Naive thymus-derived CD8-positive, alpha-beta T cell (primary cell): ENCODE data around the gene S1PR2. TPM values are rescaled to one million over a fixed set of nuclear protein-coding genes. Genes with fewer than 3 reads are reported as not detected.
"Not testable (repeated sequence)": the region's sequence is repeated elsewhere in the genome, so short reads cannot be mapped to it uniquely, and the experiment has no call there.

Experiments used
- ATAC-seq, 2 donors: fragments of 150-1000 bp; cut with Tn5 transposase in 1 of 2; sonication (Bioruptor Pico), chemical (Tn5 transposase) in 1 of 2; 1 replicate in 1 of 2; 2 replicates in 1 of 2; pipeline ENCODE4 v1.10.0; 2021; ENCODE audit warnings: mild to moderate bottlenecking in 2 of 2, moderate library complexity in 2 of 2
- POLR2A ChIA-PET: fragments of 350-600 bp; sonication (Branson Sonifier 250); formaldehyde crosslinking; loops from one replicate; lab custom pipeline; 2021; ENCODE audit warnings: antibody characterized with exemption; lab: Charles Lee
- DNase-seq, 10 donors: peaks; one replicate each; pipeline versions ENCODE4 v3.0.0 to v3.0.0-alpha.2; 2020 to 2022
- H3K27ac Mint-ChIP-seq, 10 donors: one replicate each; pipeline ENCODE4 v1.8.0; 2020 to 2022; ENCODE audit warnings: mild to moderate bottlenecking in 10 of 10, mixed read lengths in 10 of 10, moderate library complexity in 4 of 10, inconsistent platforms in 1 of 10
- H3K27me3 Mint-ChIP-seq, 5 donors: one replicate each; pipeline ENCODE4 v1.8.0; 2021 to 2022; ENCODE audit warnings: mixed read lengths in 5 of 5
- H3K36me3 Mint-ChIP-seq, 3 donors: one replicate each; pipeline ENCODE4 v1.8.0; 2020 to 2022; ENCODE audit warnings: mixed read lengths in 3 of 3, mild to moderate bottlenecking in 2 of 3, inconsistent platforms in 1 of 3
- H3K4me1 Mint-ChIP-seq, 4 donors: one replicate each; pipeline ENCODE4 v1.8.0; 2021 to 2022; ENCODE audit warnings: mixed read lengths in 4 of 4
- H3K4me3 Mint-ChIP-seq, 10 donors: one replicate each; pipeline ENCODE4 v1.8.0; 2020 to 2022; ENCODE audit warnings: mild to moderate bottlenecking in 10 of 10, mixed read lengths in 10 of 10, moderate library complexity in 6 of 10, inconsistent platforms in 1 of 10
- H3K9me3 Mint-ChIP-seq, 9 donors: one replicate each; pipeline ENCODE4 v1.8.0; 2020 to 2022; ENCODE audit warnings: mixed read lengths in 9 of 9, mild to moderate bottlenecking in 3 of 9, inconsistent platforms in 1 of 9, moderate library complexity in 1 of 9
- polyA plus RNA-seq, 3 donors: library from polyadenylated mRNA; unstranded; fragments of 300-500 nt; fragmentation: Illumina TruSeq; gene quantifications; one replicate each; pipeline ENCODE4 v1.2.3, GENCODE V29; 2021
- total RNA-seq, 8 experiments: library from RNA in 2 of 8; stranded (reverse) in 2 of 8; gene quantifications; one replicate each; pipeline ENCODE4 v1.2.3 and lab custom pipeline; 2021 to 2026

S1PR2 gene
- total and polyA plus RNA-seq, 5 experiments from 2014 or later, result 0.18 to 3.0 (median 0.60) TPM

DNA sequence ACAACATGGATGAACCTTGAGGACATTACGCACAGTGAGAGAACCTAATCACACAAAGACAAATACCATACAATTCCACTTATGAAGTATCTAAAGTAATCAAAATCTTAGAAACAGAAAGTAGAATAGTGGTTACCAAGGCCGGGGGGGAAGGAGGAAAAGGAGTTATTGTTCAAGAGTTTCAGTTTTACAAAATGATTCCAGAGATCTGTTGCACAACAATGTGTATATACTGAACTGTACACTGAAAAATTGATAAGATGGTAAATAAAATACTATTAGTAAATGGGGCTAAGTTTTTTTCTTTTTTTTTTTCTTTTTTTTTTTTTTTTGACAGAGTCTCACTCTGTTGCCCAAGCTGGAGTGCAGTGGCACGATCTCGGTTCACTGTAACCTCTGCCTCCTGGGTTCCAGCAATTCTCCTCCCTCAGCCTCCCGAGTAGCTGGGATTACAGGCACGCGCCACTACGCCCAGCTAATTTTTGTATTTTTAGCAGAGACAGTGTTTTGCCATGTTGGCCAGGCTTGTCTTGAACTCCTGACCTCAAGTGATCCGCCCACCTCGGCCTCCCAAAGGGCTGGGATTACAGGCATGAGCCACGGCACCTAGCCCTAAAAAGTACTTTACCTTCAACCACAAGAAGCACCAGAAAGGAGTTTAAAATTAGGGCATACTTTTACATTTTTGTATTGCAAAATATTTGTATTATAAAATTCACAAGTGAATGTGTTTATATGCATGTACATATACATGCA lies 32.1 kb downstream of the S1PR2 start:
- ATAC-seq, H3K27me3 Mint-ChIP-seq, DNase-seq, H3K36me3 Mint-ChIP-seq, H3K9me3 Mint-ChIP-seq: not testable (repeated sequence)
- POLR2A ChIA-PET, result interaction anchor here (0.6 kb wide), 1 partner anchor 1364 kb away, joined by 10 read pairs; no protein-coding TSS in a partner anchor
- Mint-ChIP-seq H3K4me1 (peaks cover under 1 to 14% (median 10%) of the 10 kb centered on the region in 4 donors), H3K4me3 (peak overlapping the region in 4 of 10 donors; percentile 6 to 62 (median 48)), H3K27ac (peak overlapping the region in 7 of 10 donors; percentile 1 to 78 (median 37))

DNA sequence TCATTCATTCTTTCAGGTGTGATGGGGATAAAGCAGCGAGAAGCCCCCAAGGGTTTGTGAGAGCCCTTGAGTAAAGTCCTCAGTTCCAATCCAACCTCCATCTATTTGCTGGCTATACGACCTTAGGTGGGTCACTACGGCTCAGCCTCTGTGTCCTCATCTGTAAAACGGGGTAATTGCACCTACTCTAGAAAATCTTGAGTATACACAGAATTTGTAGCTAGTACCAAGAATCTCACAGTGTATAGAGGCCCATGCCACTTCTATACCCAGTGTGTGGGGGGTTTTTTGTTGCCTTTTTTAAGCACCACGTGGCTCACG lies 36.0 kb downstream of the S1PR2 start:
- DNase-seq (no peak), ATAC-seq (peak in 1 of 2 donors; percentile 15)
- peak overlapping the region; percentile 25 to 95 (median 88) for H3K27ac Mint-ChIP-seq
- H3K4me1 Mint-ChIP-seq, result peaks cover 3 to 40% (median 31%) of the 10 kb centered on the region in 4 donors
- H3K27me3 Mint-ChIP-seq, result no peaks in the 10 kb centered on the region
- POLR2A ChIA-PET, result interaction anchor here (0.8 to 2.3 kb wide), 7 partner anchors 41 to 99 kb away, joined by 3 to 12 read pairs (median 4); partner anchors contain the start of gene MRPL4
- peak overlapping the region; percentile 88 to 97 (median 94) for H3K4me3 Mint-ChIP-seq
- peaks cover 0 to 9% (median 0%) of the 10 kb centered on the region in 3 donors for H3K36me3 Mint-ChIP-seq
- H3K9me3 Mint-ChIP-seq, result no peaks in the 10 kb centered on the region

DNA sequence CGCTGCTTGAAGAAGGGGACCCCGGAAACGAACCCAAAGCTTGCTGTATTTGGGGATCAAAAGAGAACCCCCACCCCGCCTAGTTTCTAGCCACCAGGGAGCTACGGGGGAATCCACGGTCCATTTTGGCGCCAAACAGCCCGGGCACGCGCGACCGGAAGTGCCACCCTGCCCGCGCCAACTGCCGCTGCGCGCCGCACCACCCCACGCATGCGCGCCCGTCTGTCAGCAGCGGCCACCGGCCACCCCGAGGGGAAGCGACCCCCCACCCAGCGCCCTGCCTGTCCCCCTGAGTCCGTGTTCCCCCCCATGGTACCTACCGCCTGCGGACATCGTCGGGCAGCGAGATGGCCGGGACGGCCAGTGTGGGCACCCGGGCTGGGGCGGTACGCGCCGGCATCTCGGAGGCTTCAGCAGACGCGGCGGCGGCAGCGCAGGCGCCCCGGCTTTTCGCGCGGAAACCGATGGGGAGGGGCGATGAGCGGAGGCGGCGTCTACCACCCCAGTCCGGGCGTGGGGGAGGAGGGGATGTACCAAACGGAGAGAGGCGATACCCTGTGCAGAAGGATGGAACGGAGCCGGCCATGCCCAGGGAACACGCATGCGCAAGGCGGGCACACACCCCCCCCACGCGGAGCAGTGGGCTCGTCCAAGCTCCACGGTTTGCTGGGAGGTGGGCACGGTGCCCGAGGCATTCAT lies 36.5 kb downstream of the S1PR2 start, which contains the start of gene DNMT1:
DNMT1 (minus strand) TSS at position 454 of the 699 bp plus-strand sequence; CDS start at position 400, 54 bp downstream.
- peak; percentile 95 for ATAC-seq
- Mint-ChIP-seq H3K27me3 (no peaks in the 10 kb centered on the region), H3K4me1 (peaks cover 8 to 45% (median 36%) of the 10 kb centered on the region in 4 donors), H3K36me3 (peaks cover 0 to 13% (median 0%) of the 10 kb centered on the region in 3 donors), H3K27ac (peak within 1 kb of the TSS; percentile 67 to 95 (median 91)), H3K4me3 (peak within 1 kb of the TSS; percentile 88 to 97 (median 94)), H3K9me3 (no peaks in the 10 kb centered on the region)
- POLR2A ChIA-PET, result interaction anchor here (0.6 to 2.3 kb wide), 10 partner anchors 41 to 215 kb away, joined by 3 to 12 read pairs (median 4); partner anchors contain the start of genes MRPL4 and RAVER1
- DNase-seq, result peak; percentile 85 to 98 (median 93)

DNA sequence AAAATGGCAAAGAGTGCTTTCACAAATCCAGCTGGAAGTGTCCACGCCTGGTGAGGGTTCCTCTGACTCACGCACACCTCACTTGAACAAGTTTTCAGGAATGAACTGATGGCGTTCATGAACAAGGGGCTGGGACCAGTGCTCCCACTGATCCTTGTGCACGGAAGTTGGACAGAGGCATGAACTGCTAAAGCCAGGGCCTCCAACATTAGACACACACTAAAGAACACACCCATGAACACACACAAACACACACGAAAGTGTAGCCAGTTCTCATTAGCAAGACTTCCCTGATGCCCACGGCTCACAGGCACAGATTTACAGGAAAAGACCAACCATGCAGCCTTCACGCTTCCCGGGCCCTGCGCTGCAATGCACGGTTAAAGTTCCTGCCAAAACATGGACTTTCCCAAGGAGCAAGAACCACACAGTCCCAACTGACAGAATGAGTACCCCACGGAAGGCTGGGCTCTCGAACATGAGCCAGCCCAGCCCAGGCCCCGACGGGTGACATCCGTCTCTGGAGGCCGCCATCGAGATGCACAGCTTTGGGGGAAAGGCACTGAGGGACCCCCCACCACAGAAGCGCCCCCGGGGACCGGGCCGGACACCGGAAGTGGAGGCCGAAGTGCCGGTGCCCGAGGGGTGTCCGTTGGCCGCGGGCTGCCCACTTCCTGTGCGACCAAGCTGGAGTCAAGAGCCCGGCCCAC lies 37.2 kb downstream of the S1PR2 start:
- no peaks in the 10 kb centered on the region for H3K9me3 Mint-ChIP-seq
- peak overlapping the region; percentile 88 to 97 (median 94) for H3K4me3 Mint-ChIP-seq
- peak overlapping the region; percentile 67 to 94 (median 90) for H3K27ac Mint-ChIP-seq
- POLR2A ChIA-PET, result interaction anchor here (0.6 to 2.3 kb wide), 11 partner anchors 42 to 1486 kb away, joined by 3 to 12 read pairs (median 4); partner anchors contain the start of genes MRPL4 and RAVER1
- peaks cover 0 to 15% (median 0%) of the 10 kb centered on the region in 3 donors for H3K36me3 Mint-ChIP-seq
- ATAC-seq, result no peak
- H3K4me1 Mint-ChIP-seq, result peaks cover 8 to 50% (median 36%) of the 10 kb centered on the region in 4 donors
- no peaks in the 10 kb centered on the region for H3K27me3 Mint-ChIP-seq
- peak in 3 of 10 donors; percentile 1 to 13 (median 12) for DNase-seq

DNA sequence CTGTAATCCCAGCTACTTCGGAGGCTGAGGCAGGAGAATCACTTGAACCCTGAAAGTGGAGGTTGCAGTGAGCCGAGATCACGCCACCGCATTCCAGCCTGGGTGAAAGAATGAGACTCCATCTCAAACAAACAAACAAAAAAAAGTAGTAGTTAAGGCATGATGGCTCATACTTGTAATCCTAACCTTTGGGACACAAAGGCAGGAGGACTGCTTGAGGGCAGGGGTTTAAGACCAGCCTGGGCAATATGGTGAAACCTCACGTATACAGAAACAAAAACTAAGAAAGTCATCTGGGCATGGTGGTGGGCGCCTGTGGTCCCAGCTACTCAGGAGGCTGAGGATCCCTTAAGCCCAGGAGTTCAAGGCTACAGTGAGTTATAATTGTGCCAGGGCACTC lies 38.2 kb downstream of the S1PR2 start:
- POLR2A ChIA-PET, result interaction anchor here (0.6 kb wide), 1 partner anchor 31 kb away, joined by 4 read pairs; no protein-coding TSS in a partner anchor
- peaks cover 11 to 55% (median 38%) of the 10 kb centered on the region in 4 donors for H3K4me1 Mint-ChIP-seq
- no peaks in the 10 kb centered on the region for H3K9me3 Mint-ChIP-seq

DNA sequence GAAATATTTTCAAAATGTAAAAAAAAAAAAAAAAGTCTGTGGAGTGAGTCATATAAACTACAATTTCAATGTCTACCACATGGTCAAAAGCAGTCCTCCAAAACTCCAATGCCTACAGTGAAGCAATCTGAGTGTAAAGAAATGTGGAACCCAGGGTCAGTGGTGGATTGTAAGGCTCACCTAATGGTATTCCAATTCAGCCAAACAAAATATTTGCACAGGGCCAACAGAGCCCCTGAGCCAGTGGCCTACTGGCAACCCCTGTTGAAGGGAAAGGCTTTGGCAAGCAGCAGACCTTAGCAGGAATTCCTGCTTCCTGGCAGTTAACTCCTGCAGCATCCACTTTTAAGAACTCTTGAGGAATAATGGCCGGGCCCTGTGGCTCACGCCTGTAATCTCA lies 39.8 kb downstream of the S1PR2 start:
- H3K4me1 Mint-ChIP-seq, result peaks cover 14 to 62% (median 45%) of the 10 kb centered on the region in 4 donors
- H3K27ac Mint-ChIP-seq, result peak overlapping the region in 1 of 10 donors; percentile 20
- H3K27me3 Mint-ChIP-seq, result no peaks in the 10 kb centered on the region
- ATAC-seq, result no peak
- no peaks in the 10 kb centered on the region for H3K9me3 Mint-ChIP-seq
- DNase-seq, result no peak
- POLR2A ChIA-PET, result no interaction called here
- H3K36me3 Mint-ChIP-seq, result peaks cover 0 to 37% (median 0%) of the 10 kb centered on the region in 3 donors
- H3K4me3 Mint-ChIP-seq, result no peak overlapping the region

More for the DNA sequence above, 38.2 kb downstream of the S1PR2 start:
- Mint-ChIP-seq H3K36me3 (peaks cover 0 to 23% (median 0%) of the 10 kb centered on the region in 3 donors), H3K27ac (peak overlapping the region in 5 of 10 donors; percentile 40 to 89 (median 72)), H3K27me3 (no peaks in the 10 kb centered on the region), H3K4me3 (peak overlapping the region in 9 of 10 donors; percentile 19 to 88 (median 62))
- DNase-seq (no peak), ATAC-seq (no peak)

DNA sequence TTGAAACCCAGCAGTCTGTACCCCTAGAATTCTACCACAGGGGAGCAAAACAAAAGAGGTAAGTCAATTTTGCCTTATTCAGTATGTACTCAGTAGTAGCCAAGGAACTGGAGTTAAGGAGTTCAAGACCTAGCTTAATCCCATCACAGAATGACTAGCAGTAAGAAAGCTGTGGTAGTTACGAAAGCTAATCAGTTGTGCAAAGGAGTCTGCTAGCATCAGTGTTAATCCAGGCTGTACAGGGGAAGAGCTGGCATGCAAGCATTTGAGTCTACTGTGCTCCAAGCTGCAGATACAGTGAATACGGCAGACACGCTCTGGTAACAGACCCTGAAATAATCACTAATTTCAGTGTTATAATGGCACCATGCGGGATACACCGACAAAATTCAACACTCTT lies 41.1 kb downstream of the S1PR2 start:
- DNase-seq (no peak), ATAC-seq (no peak)
- Mint-ChIP-seq H3K4me1 (peaks cover 16 to 66% (median 45%) of the 10 kb centered on the region in 4 donors), H3K9me3 (no peaks in the 10 kb centered on the region), H3K4me3 (peak overlapping the region in 1 of 10 donors; percentile 4), H3K36me3 (peaks cover 0 to 50% (median 0%) of the 10 kb centered on the region in 3 donors), H3K27ac (peak overlapping the region in 4 of 10 donors; percentile 43 to 68 (median 64)), H3K27me3 (no peaks in the 10 kb centered on the region)
- POLR2A ChIA-PET, result interaction anchor here (0.9 to 1.0 kb wide), 2 partner anchors 45 to 210 kb away, joined by 4 to 6 read pairs; no protein-coding TSS in a partner anchor

DNA sequence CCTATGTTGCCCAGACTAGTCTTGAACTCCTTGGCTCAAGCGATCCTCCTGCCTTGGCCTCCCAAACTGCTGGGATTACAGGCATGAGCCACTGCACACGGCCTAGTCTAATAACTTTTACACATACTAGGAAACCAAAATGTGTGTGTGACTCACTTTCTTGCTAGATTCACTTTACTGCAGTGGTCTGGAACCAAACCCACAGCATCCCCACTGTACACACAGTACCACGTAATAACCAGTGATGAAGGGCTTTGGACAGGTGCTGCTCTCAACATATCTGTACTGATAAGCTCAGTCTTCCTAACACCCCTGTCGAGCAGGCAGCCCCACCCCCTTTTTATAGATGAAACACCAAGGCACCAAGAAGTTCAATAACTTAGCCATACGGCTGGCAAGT lies 41.5 kb downstream of the S1PR2 start:
- Mint-ChIP-seq H3K4me1 (peaks cover 16 to 64% (median 45%) of the 10 kb centered on the region in 4 donors), H3K36me3 (peaks cover 0 to 53% (median 0%) of the 10 kb centered on the region in 3 donors), H3K27me3 (no peaks in the 10 kb centered on the region), H3K27ac (peak overlapping the region in 4 of 10 donors; percentile 43 to 68 (median 64)), H3K9me3 (no peaks in the 10 kb centered on the region), H3K4me3 (peak overlapping the region in 1 of 10 donors; percentile 4)
- ATAC-seq (no peak), DNase-seq (no peak)
- POLR2A ChIA-PET, result interaction anchor here (0.9 to 1.0 kb wide), 2 partner anchors 45 to 210 kb away, joined by 4 to 6 read pairs; no protein-coding TSS in a partner anchor

DNA sequence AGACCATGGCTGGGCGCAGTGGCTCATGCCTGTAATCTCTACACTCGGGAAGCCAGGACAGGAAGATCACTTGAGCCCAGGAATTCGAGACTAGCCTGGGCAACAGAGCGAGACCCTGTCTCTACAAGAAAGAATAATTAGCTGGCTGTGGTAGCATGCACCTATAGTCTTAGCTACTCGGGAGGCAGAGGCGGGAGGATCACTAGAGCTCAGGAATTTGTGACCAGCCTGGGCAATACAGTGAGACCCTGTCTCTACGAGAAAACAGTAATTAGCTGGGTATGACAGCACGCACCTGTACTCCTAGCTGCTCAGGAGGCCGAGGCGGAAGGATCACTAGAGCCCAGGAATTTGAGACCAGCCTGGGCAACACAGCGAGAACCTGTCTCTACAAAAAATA lies 43.8 kb downstream of the S1PR2 start:
- H3K27ac Mint-ChIP-seq, result peak overlapping the region in 4 of 10 donors; percentile 11 to 69 (median 20)

DNA sequence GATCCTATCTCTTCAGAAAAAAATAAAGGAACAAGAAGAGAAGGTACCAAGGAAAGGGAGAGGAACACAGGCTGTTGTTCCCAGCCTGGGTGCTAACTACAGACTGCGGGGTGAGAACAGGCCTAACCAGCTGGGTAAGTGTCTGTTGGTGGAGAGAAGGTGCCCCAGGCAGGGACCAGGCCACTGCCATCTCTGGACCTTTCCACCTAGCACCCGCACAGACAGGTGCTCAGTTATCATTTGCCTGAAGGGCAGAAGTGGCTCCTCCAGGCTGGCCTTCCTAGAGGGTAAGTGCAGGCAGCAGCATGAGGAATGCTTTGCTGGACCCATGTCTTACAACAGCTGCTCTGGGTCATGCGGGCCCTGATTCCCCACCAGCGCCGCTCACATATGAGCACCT lies 46.5 kb downstream of the S1PR2 start:
- ATAC-seq, result no peak
- POLR2A ChIA-PET, result no interaction called here

More for the DNA sequence above, 43.8 kb downstream of the S1PR2 start:
- Mint-ChIP-seq H3K27me3 (no peaks in the 10 kb centered on the region), H3K9me3 (no peaks in the 10 kb centered on the region), H3K4me1 (peaks cover 19 to 54% (median 31%) of the 10 kb centered on the region in 4 donors), H3K4me3 (no peak overlapping the region), H3K36me3 (peaks cover 0 to 56% (median 0%) of the 10 kb centered on the region in 3 donors)
- no peak for DNase-seq
- ATAC-seq, result no peak
- POLR2A ChIA-PET, result no interaction called here

DNA sequence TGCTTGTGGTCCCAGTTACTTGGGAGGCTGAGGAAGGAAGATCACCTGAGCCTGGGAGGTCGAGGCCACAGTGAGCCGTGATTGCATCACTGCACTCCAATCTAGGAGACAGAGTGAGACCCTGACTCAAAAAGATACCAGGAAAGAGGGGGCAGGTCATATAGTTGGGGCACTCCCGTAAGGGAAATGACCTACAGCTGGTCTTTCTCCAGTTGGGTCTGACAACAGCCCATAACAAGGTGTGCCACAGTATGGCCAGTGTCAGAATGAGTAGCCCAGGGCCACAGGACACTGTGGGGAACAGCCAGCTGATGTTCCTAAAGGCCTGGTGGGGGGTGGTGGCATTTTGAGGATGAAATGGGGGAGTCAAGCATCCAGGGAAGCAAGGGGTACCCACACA lies 47.2 kb downstream of the S1PR2 start:
- Mint-ChIP-seq H3K27ac (peak overlapping the region in 4 of 10 donors; percentile 25 to 81 (median 76)), H3K36me3 (peaks cover 0 to 76% (median 3%) of the 10 kb centered on the region in 3 donors)
- POLR2A ChIA-PET, result no interaction called here

More for the DNA sequence above, 46.5 kb downstream of the S1PR2 start:
- H3K4me3 Mint-ChIP-seq, result no peak overlapping the region
- peaks cover 0 to 71% (median 0%) of the 10 kb centered on the region in 3 donors for H3K36me3 Mint-ChIP-seq
- peak overlapping the region in 6 of 10 donors; percentile 15 to 83 (median 56) for H3K27ac Mint-ChIP-seq
- peaks cover 15 to 38% (median 20%) of the 10 kb centered on the region in 4 donors for H3K4me1 Mint-ChIP-seq
- no peaks in the 10 kb centered on the region for H3K9me3 Mint-ChIP-seq
- no peaks in the 10 kb centered on the region for H3K27me3 Mint-ChIP-seq
- DNase-seq, result no peak

More for the DNA sequence above, 47.2 kb downstream of the S1PR2 start:
- ATAC-seq (no peak), DNase-seq (no peak)
- no peaks in the 10 kb centered on the region for H3K9me3 Mint-ChIP-seq
- peaks cover 15 to 33% (median 18%) of the 10 kb centered on the region in 4 donors for H3K4me1 Mint-ChIP-seq
- H3K27me3 Mint-ChIP-seq, result no peaks in the 10 kb centered on the region
- peak overlapping the region in 1 of 10 donors; percentile 48 for H3K4me3 Mint-ChIP-seq
